Parathyroid adenoma (tissue), 2 donors: Measurements from ENCODE around the gene SPOCK1.

Source experiments
- H2AFZ ChIP-seq: fragments of 300-600 bp; sonication (generic); one replicate; pipeline ENCODE4 v1.7.0; 2017; ENCODE audit warnings: antibody characterized with exemption, mild to moderate bottlenecking
- H3K27ac ChIP-seq: fragments of 300-600 bp; sonication (generic); one replicate; pipeline ENCODE4 v1.7.0; 2017
- H3K27me3 ChIP-seq: fragments of 300-600 bp; sonication (generic); one replicate; pipeline ENCODE4 v1.7.0; 2017; ENCODE audit warnings: low read length; ENCODE audit not compliant: control insufficient read depth, insufficient read depth
- H3K36me3 ChIP-seq: fragments of 300-600 bp; sonication (generic); one replicate; pipeline ENCODE4 v1.7.0; 2017; ENCODE audit warnings: low read length; ENCODE audit not compliant: control insufficient read depth, insufficient read depth
- H3K4me1 ChIP-seq: fragments of 300-600 bp; sonication (generic); one replicate; pipeline ENCODE4 v1.7.0; 2017; ENCODE audit warnings: control low read depth
- H3K4me2 ChIP-seq: fragments of 300-600 bp; sonication (generic); one replicate; pipeline ENCODE4 v1.7.0; 2017; ENCODE audit warnings: low read length
- H3K4me3 ChIP-seq: fragments of 300-600 bp; sonication (generic); one replicate; pipeline ENCODE4 v1.7.0; 2017; ENCODE audit warnings: low read depth, low read length
- H3K79me2 ChIP-seq: fragments of 300-600 bp; sonication (generic); one replicate; pipeline ENCODE4 v1.7.0; 2017; ENCODE audit warnings: control low read depth
- H3K9ac ChIP-seq: fragments of 300-600 bp; sonication (generic); one replicate; pipeline ENCODE4 v1.7.0; 2017; ENCODE audit warnings: mild to moderate bottlenecking
- H3K9me3 ChIP-seq: fragments of 300-600 bp; sonication (generic); one replicate; pipeline ENCODE4 v1.7.0; 2017; ENCODE audit warnings: low read length; ENCODE audit not compliant: control insufficient read depth
- CTCF ChIP-seq: fragments of 300-600 bp; sonication (generic); IDR thresholded peaks from one replicate; pipeline ENCODE4 v1.7.0; 2017; ENCODE audit warnings: antibody characterized with exemption, mild to moderate bottlenecking
- donor health status: primary hyperparathyroidism.

Gene SPOCK1

GRCh38 chr5:137158691-137159090, 340.4 kb downstream of the SPOCK1 start:
- Histone ChIP-seq H3K4me3 (no peak overlapping the region), H3K27me3 (no peaks in the 10 kb centered on the region), H3K79me2 (no peaks in the 10 kb centered on the region), H3K36me3 (no peaks in the 10 kb centered on the region), H3K9ac (no peak overlapping the region), H3K9me3 (no peaks in the 10 kb centered on the region), H3K4me1 (no peaks in the 10 kb centered on the region), H2AFZ (no peak overlapping the region), H3K4me2 (no peak overlapping the region), H3K27ac (no peak overlapping the region)
- TF ChIP-seq CTCF, result no peak

GRCh38 chr5:137156180-137156579, 342.9 kb downstream of the SPOCK1 start:
- no peaks in the 10 kb centered on the region for H3K27me3 ChIP-seq

GRCh38 chr5:137155261-137156000, 343.7 kb downstream of the SPOCK1 start:
- no peaks in the 10 kb centered on the region for H3K27me3 ChIP-seq
- H3K36me3 ChIP-seq, result no peaks in the 10 kb centered on the region
- no peak overlapping the region for H3K4me3 ChIP-seq
- H3K4me1 ChIP-seq, result no peaks in the 10 kb centered on the region
- no peak overlapping the region for H3K4me2 ChIP-seq
- no peaks in the 10 kb centered on the region for H3K79me2 ChIP-seq
- H2AFZ ChIP-seq, result no peak overlapping the region
- no peak overlapping the region for H3K9ac ChIP-seq
- H3K9me3 ChIP-seq, result no peaks in the 10 kb centered on the region
- TF ChIP-seq CTCF, result no peak
- no peak overlapping the region for H3K27ac ChIP-seq

More at GRCh38 chr5:137156180-137156579, 342.9 kb downstream of the SPOCK1 start:
- H3K4me3 ChIP-seq, result no peak overlapping the region
- no peaks in the 10 kb centered on the region for H3K4me1 ChIP-seq
- TF ChIP-seq CTCF, result no peak
- H3K9me3 ChIP-seq, result no peaks in the 10 kb centered on the region
- no peak overlapping the region for H2AFZ ChIP-seq
- no peak overlapping the region for H3K4me2 ChIP-seq
- H3K36me3 ChIP-seq, result no peaks in the 10 kb centered on the region
- no peak overlapping the region for H3K27ac ChIP-seq
- no peaks in the 10 kb centered on the region for H3K79me2 ChIP-seq
- no peak overlapping the region for H3K9ac ChIP-seq

GRCh38 chr5:137152616-137153015, 346.5 kb downstream of the SPOCK1 start:
- H3K4me2 ChIP-seq, result no peak overlapping the region
- H3K27me3 ChIP-seq, result no peaks in the 10 kb centered on the region
- no peak overlapping the region for H3K4me3 ChIP-seq

More at GRCh38 chr5:137152616-137153015, 346.5 kb downstream of the SPOCK1 start:
- H3K9me3 ChIP-seq, result no peaks in the 10 kb centered on the region
- no peak for TF ChIP-seq CTCF
- no peaks in the 10 kb centered on the region for H3K4me1 ChIP-seq
- no peaks in the 10 kb centered on the region for H3K79me2 ChIP-seq
- H3K36me3 ChIP-seq, result no peaks in the 10 kb centered on the region
- H3K9ac ChIP-seq, result no peak overlapping the region
- no peak overlapping the region for H3K27ac ChIP-seq
- H2AFZ ChIP-seq, result no peak overlapping the region
